ENCODE data around the gene RNF180. TPM values are rescaled to one million over a fixed set of nuclear protein-coding genes. Genes with fewer than 3 reads are reported as not detected.

The RNF180 gene
- total RNA-seq, 1 experiment from 2014 or later = 5.4 TPM

DNA sequence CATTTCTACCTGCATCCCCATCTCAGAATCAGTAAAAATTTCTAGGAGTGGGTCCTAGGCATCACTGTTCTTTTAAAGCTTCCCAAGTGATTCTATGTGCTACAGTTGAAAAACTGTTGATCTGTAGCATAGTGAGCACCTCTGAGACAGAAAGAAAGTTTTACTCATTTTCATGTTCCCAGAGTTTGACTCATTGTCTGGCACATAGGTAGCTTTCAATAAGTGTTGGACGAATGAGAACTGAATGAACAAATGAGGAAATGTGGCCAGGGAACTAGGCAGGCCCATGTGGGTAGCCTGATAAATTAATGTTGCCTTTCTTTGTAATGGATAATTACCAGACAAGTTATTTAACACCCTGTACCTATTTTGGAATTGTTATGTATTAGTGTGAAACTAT is 33.8 kb downstream of the RNF180 start:
- no peak overlapping the region for H3K4me2 ChIP-seq (ENCODE audit: low read length)
- no peak overlapping the region for H2AFZ ChIP-seq (ENCODE audit: low read length)
- BruUV-seq (replicated peaks) = no TSS peak
- no peaks in the 10 kb centered on the region for H3F3A ChIP-seq (ENCODE audit: low read length, unreplicated experiment)
- no peak overlapping the region for H3K27ac ChIP-seq (ENCODE audit: low read length)
- ATAC-seq = no peak
- no peaks in the 10 kb centered on the region for H3K27me3 ChIP-seq (ENCODE audit: low read length)
- ChIA-PET CTCF (no interaction called here), POLR2A (ENCODE audit: unreplicated experiment) (no interaction called here)
- no peak overlapping the region for H3K4me3 ChIP-seq (ENCODE audit: low read length)
- no peaks in the 10 kb centered on the region for H3K9me2 ChIP-seq (replicated peaks; ENCODE audit: low read length)
- no peaks in the 10 kb centered on the region for H3K79me2 ChIP-seq (ENCODE audit: low read length)
- no peak for DNase-seq
- H3K4me1 ChIP-seq (ENCODE audit: insufficient read depth, low read length) = no peaks in the 10 kb centered on the region
- TF ChIP-seq, protein P1, sequence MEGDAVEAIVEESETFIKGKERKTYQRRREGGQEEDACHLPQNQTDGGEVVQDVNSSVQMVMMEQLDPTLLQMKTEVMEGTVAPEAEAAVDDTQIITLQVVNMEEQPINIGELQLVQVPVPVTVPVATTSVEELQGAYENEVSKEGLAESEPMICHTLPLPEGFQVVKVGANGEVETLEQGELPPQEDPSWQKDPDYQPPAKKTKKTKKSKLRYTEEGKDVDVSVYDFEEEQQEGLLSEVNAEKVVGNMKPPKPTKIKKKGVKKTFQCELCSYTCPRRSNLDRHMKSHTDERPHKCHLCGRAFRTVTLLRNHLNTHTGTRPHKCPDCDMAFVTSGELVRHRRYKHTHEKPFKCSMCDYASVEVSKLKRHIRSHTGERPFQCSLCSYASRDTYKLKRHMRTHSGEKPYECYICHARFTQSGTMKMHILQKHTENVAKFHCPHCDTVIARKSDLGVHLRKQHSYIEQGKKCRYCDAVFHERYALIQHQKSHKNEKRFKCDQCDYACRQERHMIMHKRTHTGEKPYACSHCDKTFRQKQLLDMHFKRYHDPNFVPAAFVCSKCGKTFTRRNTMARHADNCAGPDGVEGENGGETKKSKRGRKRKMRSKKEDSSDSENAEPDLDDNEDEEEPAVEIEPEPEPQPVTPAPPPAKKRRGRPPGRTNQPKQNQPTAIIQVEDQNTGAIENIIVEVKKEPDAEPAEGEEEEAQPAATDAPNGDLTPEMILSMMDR (conservative IDR thresholded peaks at IDR 0.05; ENCODE audit: low read depth, low read length) = no peak
- TF ChIP-seq EZH2 (IDR thresholded peaks at IDR 0.05; ENCODE audit: low read length, unreplicated experiment) (no peak), EZH2phosphoT487 (IDR thresholded peaks at IDR 0.05; ENCODE audit: borderline replicate concordance, low read length) (no peak)
- H3K36me3 ChIP-seq (ENCODE audit: low read depth, low read length) = no peaks in the 10 kb centered on the region
- no peak overlapping the region for H3K9ac ChIP-seq (ENCODE audit: low read length)
- no peaks in the 10 kb centered on the region for H4K20me1 ChIP-seq (ENCODE audit: low read length)
- H3K9me3 ChIP-seq (ENCODE audit: low read length) = no peaks in the 10 kb centered on the region
- intact Hi-C loops (cut with micrococcal nuclease) = no loop called here

DNA sequence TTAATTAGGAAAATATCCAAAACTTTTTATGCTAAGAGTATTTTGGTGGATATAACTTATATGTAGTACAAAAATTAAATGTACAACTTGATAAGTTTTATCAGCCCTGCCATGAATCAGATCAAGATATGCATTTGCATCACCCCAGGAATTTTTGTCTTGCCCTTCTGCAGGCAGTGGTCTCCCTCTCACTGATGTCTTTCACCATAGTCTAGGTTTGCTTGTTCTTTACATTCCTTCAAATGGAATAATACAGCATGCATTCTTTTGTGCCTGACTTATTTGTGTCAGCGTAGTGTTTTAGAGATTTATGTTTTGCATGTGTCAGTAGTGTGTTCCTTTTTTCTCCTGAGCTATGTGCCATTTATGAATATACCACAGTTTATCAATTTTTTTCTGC is 36.4 kb downstream of the RNF180 start:
- Histone ChIP-seq H4K20me1 (ENCODE audit: low read length) (no peaks in the 10 kb centered on the region), H3K79me2 (ENCODE audit: low read length) (no peaks in the 10 kb centered on the region), H3K9ac (ENCODE audit: low read length) (no peak overlapping the region), H3K27ac (ENCODE audit: low read length) (no peak overlapping the region), H2AFZ (ENCODE audit: low read length) (no peak overlapping the region), H3K36me3 (ENCODE audit: low read depth, low read length) (no peaks in the 10 kb centered on the region), H3K9me3 (ENCODE audit: low read length) (no peaks in the 10 kb centered on the region), H3K9me2 (replicated peaks; ENCODE audit: low read length) (no peaks in the 10 kb centered on the region), H3K4me1 (ENCODE audit: insufficient read depth, low read length) (no peaks in the 10 kb centered on the region), H3K27me3 (ENCODE audit: low read length) (no peaks in the 10 kb centered on the region), H3K4me3 (ENCODE audit: low read length) (no peak overlapping the region), H3K4me2 (ENCODE audit: low read length) (no peak overlapping the region), H3F3A (ENCODE audit: low read length, unreplicated experiment) (no peaks in the 10 kb centered on the region)
- BruUV-seq (replicated peaks) = no TSS peak
- DNase-seq = no peak
- intact Hi-C loops (cut with micrococcal nuclease) = loop anchor here (2.0 kb wide), 1 partner anchor 15 kb away; no protein-coding TSS in a partner anchor
- no peak for ATAC-seq
- POLR2A ChIA-PET (ENCODE audit: unreplicated experiment) = no interaction called here
- TF ChIP-seq, protein P1 (conservative IDR thresholded peaks at IDR 0.05; ENCODE audit: low read depth, low read length) = no peak
- TF ChIP-seq EZH2phosphoT487 (IDR thresholded peaks at IDR 0.05; ENCODE audit: borderline replicate concordance, low read length) (no peak), EZH2 (IDR thresholded peaks at IDR 0.05; ENCODE audit: low read length, unreplicated experiment) (no peak)
- CTCF ChIA-PET = no interaction called here

DNA sequence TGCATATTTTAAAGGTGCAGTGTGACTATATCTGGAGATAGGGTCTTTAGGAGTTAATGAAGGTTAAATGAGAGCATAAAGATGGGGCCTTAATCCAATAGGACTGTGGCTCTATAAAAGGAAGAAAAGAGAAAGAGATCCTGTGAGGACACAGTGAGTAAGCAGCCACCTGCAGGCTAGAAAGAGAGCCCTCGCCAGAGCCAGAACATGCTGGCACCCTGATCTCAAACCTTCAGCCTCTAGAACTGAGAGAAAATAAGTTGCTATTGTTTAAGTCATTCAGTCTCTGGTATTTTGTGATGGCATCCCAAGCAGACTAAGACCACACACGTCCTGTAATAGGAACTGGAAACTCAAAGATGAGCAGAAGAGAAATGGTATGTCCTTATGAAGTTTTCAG is 41.0 kb downstream of the RNF180 start:
- no TSS peak for BruUV-seq (replicated peaks)
- Histone ChIP-seq H2AFZ (ENCODE audit: low read length) (no peak overlapping the region), H3K27me3 (ENCODE audit: low read length) (no peaks in the 10 kb centered on the region), H3K9me2 (replicated peaks; ENCODE audit: low read length) (no peaks in the 10 kb centered on the region), H3K9ac (ENCODE audit: low read length) (no peak overlapping the region), H3K4me3 (ENCODE audit: low read length) (no peak overlapping the region), H3K4me1 (ENCODE audit: insufficient read depth, low read length) (peaks cover 15% of the 10 kb centered on the region), H3F3A (ENCODE audit: low read length, unreplicated experiment) (no peaks in the 10 kb centered on the region), H3K9me3 (ENCODE audit: low read length) (no peaks in the 10 kb centered on the region), H3K4me2 (ENCODE audit: low read length) (no peak overlapping the region), H3K79me2 (ENCODE audit: low read length) (no peaks in the 10 kb centered on the region), H3K27ac (ENCODE audit: low read length) (no peak overlapping the region), H4K20me1 (ENCODE audit: low read length) (no peaks in the 10 kb centered on the region), H3K36me3 (ENCODE audit: low read depth, low read length) (no peaks in the 10 kb centered on the region)
- DNase-seq (peak; percentile 19), ATAC-seq (peak; percentile 68)
- no peak for TF ChIP-seq EZH2phosphoT487 (IDR thresholded peaks at IDR 0.05; ENCODE audit: borderline replicate concordance, low read length)
- TF ChIP-seq, protein P1 (conservative IDR thresholded peaks at IDR 0.05; ENCODE audit: low read depth, low read length) = peak; percentile 31; the same call in 1 of the 2 replicates
- intact Hi-C loops (cut with micrococcal nuclease) = no loop called here
- CTCF ChIA-PET = interaction anchor here (0.6 to 2.7 kb wide), 2 partner anchors 59 to 126 kb away, joined by 4 to 18 read pairs; no protein-coding TSS in a partner anchor
- POLR2A ChIA-PET (ENCODE audit: unreplicated experiment) = no interaction called here

Measured in PC-3 (cell line).